Astrocyte (in vitro differentiated cells and primary cell): ENCODE measurements around the gene TTYH2.

Experiments
- EZH2 ChIP-seq: IDR thresholded peaks from 2 replicates; pipeline ENCODE4 v1.6.1; 2012; ENCODE audit warnings: mild to moderate bottlenecking, low read length, inconsistent platforms; ENCODE audit not compliant: insufficient read depth
- TF ChIP-seq, protein P1 (sequence below): IDR thresholded peaks from 2 replicates; pipeline ENCODE4 v1.5.1; 2011; ENCODE audit warnings: low read depth, mild to moderate bottlenecking, inconsistent platforms, low read length, moderate library complexity; ENCODE audit not compliant: insufficient read depth

DNA sequence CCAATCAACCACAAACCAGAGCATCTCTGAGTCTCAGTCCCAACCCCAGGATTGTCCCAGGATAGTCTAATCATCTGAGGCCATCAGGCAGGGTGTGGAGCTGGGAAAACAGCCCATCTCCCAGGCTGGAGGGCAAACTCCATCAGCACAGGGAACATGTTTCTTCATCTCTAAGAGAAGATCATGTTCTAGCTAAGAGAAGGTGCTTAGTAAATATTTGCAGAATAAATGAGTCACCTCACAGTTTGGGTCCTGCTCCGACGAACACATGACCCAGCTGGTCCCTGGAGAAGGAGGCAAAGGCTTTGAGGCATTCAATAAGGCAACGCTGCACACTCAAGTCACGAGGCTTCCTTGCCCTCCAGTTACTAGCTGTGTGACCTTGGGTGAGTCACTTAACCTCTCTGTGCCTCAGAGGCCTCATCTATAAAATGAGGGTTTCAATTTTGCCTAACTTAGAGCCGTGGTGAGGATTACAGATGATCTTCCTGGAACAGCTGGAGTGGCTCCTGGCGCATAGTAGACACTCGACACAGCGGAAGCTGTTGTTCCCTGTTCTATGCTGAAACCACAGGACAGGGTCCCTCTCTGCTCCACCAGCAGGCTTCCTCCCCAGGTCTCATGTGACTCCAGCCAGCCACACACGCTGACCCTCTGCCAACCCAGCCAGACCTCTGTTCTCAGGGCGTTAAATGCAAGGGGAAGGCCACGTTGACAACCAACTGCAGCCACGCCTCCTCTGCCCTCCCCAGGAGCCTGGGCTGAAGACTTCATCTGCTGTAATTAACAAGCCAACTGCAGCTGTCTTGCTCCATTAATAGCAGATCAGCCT, 20.2 kb upstream of the TTYH2 start:
- TF ChIP-seq, protein P1, sequence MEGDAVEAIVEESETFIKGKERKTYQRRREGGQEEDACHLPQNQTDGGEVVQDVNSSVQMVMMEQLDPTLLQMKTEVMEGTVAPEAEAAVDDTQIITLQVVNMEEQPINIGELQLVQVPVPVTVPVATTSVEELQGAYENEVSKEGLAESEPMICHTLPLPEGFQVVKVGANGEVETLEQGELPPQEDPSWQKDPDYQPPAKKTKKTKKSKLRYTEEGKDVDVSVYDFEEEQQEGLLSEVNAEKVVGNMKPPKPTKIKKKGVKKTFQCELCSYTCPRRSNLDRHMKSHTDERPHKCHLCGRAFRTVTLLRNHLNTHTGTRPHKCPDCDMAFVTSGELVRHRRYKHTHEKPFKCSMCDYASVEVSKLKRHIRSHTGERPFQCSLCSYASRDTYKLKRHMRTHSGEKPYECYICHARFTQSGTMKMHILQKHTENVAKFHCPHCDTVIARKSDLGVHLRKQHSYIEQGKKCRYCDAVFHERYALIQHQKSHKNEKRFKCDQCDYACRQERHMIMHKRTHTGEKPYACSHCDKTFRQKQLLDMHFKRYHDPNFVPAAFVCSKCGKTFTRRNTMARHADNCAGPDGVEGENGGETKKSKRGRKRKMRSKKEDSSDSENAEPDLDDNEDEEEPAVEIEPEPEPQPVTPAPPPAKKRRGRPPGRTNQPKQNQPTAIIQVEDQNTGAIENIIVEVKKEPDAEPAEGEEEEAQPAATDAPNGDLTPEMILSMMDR = no peak
- TF ChIP-seq EZH2 = no peak
